Fibroblast of mammary gland (primary cell): ENCODE measurements around the gene CDH4.

Experiments
- DNase-seq: peaks from one replicate; pipeline ENCODE4 v3.0.0-alpha.2; 2010; ENCODE audit warnings: low read depth
- H3K4me3 ChIP-seq: 2 replicates; pipeline ENCODE4 v1.5.1; 2011; ENCODE audit warnings: low read depth, mild to moderate bottlenecking, low read length, moderate library complexity; ENCODE audit not compliant: control insufficient read depth
- TF ChIP-seq, protein P1 (sequence below): conservative IDR thresholded peaks from 2 replicates; pipeline ENCODE4 v1.5.1; 2011; ENCODE audit warnings: low read depth, low read length, inconsistent platforms; ENCODE audit not compliant: control insufficient read depth, insufficient read depth

Gene CDH4

DNA sequence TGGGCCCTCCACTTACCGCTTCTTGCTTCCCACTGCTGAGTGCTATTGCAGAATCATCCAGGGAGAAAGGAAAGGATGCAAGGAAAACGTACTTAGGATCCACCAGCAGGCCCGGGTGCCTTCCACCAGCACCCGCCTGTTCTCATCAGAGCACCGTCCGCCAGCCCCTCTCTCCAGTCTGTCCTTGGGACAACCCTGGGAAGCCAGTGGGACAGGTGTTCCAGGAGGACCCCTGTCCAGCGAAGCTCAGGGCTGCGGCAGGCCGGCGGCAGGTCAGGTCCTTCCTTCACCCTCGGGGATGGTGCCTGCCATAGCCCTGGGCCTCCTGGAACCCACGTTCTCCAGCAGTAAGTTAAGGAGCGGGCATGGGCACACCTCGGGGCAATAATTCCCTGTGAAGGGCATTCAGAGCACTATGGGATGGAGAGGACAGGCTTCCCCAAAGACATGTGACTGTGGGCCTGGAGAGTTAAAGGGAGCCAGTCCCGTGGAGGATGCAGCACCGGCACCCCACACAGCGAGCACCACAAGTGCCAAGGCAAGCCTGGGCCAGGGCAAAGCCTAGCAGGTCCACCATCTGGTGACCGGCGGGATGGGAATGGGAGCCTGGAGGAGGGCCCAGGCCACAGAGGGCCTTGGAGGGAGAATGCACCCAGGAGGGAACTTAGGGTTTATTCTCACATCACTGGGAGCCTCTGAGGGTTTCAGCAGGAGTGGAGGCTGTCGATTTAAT, 416.9 kb downstream of the CDH4 start:
- no peak for DNase-seq
- TF ChIP-seq, protein P1, sequence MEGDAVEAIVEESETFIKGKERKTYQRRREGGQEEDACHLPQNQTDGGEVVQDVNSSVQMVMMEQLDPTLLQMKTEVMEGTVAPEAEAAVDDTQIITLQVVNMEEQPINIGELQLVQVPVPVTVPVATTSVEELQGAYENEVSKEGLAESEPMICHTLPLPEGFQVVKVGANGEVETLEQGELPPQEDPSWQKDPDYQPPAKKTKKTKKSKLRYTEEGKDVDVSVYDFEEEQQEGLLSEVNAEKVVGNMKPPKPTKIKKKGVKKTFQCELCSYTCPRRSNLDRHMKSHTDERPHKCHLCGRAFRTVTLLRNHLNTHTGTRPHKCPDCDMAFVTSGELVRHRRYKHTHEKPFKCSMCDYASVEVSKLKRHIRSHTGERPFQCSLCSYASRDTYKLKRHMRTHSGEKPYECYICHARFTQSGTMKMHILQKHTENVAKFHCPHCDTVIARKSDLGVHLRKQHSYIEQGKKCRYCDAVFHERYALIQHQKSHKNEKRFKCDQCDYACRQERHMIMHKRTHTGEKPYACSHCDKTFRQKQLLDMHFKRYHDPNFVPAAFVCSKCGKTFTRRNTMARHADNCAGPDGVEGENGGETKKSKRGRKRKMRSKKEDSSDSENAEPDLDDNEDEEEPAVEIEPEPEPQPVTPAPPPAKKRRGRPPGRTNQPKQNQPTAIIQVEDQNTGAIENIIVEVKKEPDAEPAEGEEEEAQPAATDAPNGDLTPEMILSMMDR: no peak
- no peak overlapping the region for H3K4me3 ChIP-seq

DNA sequence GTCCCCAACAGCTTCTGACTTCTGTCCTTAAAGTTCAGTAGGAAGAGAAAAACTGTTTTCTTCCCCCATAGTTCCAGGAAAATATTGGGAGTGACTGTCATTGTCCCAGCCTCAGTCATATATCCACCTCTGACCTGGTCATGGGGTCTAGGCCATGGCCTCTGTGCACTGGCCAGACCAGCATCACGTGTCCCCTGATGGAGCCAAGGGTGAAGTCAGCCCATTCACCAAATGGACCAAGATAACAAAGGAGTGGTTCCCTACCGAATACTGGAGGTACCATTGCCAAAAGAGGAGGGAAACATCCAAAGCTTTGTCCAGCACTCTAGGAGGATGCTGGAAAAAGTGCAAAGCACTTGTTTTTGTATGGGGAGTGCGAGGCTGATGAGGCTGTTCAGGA, 418.2 kb downstream of the CDH4 start:
- DNase-seq: no peak
- H3K4me3 ChIP-seq: no peak overlapping the region
- TF ChIP-seq, protein P1: no peak

DNA sequence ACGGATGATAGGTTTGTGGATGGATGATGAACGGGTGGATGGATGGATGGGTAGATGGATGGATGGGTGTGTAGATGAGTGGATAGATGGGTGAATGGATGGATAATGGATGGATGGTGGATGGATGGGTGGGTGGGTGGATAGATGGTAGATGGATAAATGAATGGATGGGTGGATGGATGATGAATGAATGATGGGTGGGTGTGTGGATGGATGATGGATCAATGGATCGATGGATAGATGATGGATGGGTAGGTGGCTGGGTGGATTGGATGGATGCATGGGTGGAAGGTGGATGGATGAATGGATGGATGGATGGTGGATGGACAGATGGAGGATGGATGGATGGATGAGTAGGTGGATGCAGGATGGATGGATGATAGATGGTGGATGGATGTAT, 419.5 kb downstream of the CDH4 start:
- TF ChIP-seq, protein P1: no peak
- no peak overlapping the region for H3K4me3 ChIP-seq
- DNase-seq: no peak

DNA sequence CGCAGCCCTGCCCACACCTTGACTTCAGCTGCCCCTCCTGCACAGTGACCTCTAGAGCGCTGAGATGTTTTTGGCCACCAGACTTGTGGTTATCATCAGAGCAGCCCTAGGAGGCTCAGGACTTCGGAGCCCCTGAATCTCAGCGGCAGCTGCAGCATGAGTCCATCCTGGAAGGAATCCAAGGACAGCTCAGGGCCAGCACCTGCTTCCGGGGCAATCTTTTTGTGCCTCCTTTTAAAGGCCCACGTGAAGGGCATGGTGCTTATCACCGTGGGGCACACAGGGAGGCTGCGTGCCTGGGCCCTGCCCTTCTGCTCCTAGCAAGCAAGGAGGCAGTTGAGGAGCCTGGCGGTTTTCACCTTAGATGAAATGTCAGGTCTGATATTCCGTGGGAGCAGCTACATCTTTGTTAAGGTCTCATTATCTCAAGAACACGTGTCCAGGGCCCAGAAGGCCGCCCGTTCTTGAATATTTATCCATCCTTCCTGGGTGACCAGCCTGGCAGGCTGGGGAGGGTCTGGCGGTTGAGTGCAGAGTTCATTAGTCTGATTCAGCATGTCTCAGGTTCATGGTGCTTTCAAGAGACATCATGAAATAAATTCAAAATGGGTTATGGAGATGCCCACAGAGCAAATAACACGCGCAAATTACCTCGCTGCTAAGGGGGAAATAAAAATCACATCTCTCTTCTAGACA, 421.2 kb downstream of the CDH4 start:
- no peak for DNase-seq
- H3K4me3 ChIP-seq: no peak overlapping the region
- TF ChIP-seq, protein P1: no peak

DNA sequence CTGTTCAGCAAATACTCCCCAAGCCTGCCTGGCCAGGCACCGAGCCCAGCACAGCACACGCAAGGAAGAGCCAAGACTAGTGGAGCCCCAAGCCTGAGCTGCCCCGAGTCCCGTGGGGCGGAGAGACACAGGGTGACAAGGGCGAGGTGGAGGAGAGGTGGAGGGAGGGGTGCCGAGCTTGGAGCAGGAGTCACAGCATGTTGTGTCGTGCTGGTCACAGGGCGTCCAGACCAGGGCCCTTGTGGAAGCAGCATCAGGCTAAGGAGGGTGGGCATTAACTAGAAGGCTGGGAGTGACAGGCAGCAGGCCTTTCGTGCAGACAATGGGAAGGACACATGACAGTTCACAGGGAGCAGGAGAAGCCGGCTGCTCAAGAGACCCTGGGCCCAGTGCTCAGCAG, 422.1 kb downstream of the CDH4 start:
- DNase-seq: no peak
- TF ChIP-seq, protein P1: no peak
- no peak overlapping the region for H3K4me3 ChIP-seq

DNA sequence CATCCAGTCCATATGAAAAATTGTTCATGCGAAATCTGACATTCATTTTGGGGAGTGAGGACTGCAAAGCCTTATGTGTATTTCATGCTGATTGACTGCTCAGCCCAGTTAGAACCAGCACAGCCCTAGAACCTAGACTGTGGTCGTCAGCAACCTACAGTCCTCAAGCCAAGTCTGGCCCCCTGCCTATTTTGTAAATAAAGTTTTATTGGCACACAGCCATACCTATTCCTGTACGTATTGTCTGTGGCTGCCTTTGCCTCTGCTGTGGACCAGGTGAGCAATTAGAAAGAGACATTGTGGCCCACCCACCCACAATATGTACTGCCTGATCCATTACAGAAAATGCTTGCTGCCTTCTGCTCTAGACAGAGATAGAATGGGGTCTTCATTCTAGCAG, 422.6 kb downstream of the CDH4 start:
- no peak for DNase-seq
- TF ChIP-seq, protein P1: no peak
- H3K4me3 ChIP-seq: no peak overlapping the region
